Measurements from ENCODE around the gene PCDHA8.
"Not testable (repeated sequence)": the region's sequence is repeated elsewhere in the genome, so short reads cannot be mapped to it uniquely, and the experiment has no call there.

Gene PCDHA8

DNA sequence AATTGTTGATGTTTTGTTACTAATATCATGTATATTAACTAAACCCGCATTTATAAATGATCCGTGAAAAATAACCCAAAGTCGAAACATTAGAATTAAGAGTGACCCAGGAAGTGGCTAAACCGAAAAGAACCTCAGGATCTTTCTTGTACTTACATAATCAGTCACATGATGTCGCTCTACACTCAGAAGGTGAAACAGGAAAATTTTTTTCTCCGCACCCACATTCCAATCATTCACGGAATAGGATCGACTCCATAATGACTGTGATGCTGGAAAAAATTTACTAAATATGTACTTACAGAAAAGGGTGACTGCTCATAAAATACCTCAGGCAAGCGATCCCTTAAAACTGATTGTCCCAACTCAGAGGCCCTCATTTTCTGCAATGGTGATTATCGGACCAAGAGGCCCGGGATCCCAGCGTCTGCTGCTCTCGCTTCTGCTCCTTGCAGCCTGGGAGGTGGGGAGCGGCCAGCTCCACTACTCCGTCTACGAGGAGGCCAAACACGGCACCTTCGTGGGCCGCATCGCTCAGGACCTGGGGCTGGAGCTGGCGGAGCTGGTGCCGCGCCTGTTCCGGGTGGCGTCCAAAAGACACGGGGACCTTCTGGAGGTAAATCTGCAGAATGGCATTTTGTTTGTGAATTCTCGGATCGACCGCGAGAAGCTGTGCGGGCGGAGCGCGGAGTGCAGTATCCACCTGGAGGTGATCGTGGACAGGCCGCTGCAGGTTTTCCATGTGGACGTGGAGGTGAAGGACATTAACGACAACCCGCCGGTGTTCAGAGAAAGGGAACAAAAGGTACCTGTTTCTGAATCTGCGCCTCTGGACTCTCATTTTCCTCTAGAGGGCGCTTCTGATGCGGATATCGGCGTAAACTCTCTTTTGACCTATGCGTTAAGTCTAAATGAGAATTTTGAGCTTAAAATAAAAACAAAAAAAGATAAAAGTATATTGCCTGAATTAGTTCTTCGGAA, 34.4 kb downstream of the PCDHA8 start, which contains the start of gene PCDHA12:
Gene PCDHA12, plus strand, starts transcription at position 224 of the 981 bp plus-strand sequence. Its CDS starts 165 bp downstream, at position 389.
- no peak for DNase-seq (ENCODE audit: low read depth in 2 of 2)

- not testable (repeated sequence) for DNase-seq (ENCODE audit: low read depth in 2 of 2)
These were observed 35.7 kb downstream of the PCDHA8 start for GRCh38 chr5:140876541-140877261.

GRCh38 chr5:140877262-140877581, 36.2 kb downstream of the PCDHA8 start:
- DNase-seq (ENCODE audit: low read depth in 2 of 2), result no peak

DNA sequence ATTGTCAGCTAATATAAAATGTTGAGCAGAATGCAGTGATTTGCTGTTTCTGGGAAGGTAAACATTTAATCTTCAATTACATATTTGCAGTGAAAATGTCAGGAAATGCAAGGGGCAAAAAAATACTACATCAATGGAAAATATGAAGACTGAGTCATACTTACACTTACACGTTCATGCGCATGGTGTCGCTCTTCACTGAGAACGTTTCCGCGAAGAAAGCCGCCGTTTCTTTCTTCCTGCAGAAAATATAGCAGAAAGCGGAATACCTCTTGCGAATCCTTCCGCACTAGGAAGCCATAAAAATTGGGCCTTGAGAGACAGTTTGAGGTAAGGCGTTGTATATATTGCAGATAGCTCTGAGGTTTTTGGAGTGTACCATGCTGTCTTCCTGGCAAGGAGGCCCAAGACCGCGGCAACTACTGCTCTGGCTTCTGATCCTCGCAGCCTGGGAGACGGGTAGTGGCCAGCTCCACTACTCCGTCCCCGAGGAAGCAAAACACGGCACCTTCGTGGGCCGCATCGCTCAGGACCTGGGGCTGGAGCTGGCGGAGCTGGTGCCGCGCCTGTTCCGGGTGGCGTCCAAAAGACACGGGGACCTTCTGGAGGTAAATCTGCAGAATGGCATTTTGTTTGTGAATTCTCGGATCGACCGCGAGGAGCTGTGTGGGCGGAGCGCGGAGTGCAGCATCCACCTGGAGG, 41.1 kb downstream of the PCDHA8 start, which contains the start of gene PCDHA13:
Gene PCDHA13, plus strand, starts transcription at position 236 of the 702 bp plus-strand sequence. Its CDS starts 145 bp downstream, at position 381.
- DNase-seq (ENCODE audit: low read depth in 2 of 2), result no peak

GRCh38 chr5:140882591-140882899, 41.6 kb downstream of the PCDHA8 start:
- no peak for DNase-seq (ENCODE audit: low read depth in 2 of 2)

- no peak for DNase-seq (ENCODE audit: low read depth in 2 of 2)
These were observed 42.4 kb downstream of the PCDHA8 start for GRCh38 chr5:140883373-140883772.

DNA sequence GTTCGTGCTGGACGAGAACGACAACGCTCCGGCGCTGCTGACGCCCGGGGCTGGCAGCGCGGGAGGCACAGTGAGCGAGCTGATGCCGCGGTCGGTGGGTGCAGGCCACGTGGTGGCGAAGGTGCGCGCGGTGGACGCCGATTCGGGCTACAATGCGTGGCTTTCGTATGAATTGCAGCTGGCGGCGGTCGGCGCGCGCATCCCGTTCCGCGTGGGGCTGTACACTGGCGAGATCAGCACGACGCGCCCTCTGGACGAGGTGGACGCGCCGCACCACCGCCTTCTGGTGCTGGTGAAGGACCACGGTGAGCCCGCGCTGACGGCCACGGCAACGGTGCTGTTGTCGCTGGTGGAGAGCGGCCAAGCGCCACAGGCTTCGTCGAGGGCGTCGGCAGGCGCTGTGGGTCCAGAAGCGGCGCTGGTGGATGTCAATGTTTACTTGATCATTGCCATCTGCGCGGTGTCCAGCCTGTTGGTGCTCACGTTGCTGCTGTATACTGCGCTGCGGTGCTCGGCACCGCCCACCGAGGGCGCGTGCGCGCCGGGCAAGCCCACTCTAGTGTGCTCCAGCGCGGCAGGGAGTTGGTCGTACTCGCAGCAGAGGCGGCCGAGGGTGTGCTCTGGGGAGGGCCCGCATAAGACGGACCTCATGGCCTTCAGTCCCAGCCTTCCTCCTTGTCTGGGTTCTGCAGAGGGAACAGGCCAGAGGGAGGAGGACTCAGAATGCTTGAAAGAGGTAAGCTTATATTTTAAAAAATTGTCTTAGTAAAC, 43.1 kb downstream of the PCDHA8 start:
- DNase-seq (ENCODE audit: low read depth in 2 of 2), result no peak

Data from activated CD8-positive, alpha-beta memory T cell treated with anti-CD3 and anti-CD28 coated beads for 4 hours (primary cell).